ENCODE measurements around the gene SPATA3. TPM values are rescaled to one million over a fixed set of nuclear protein-coding genes. Genes with fewer than 3 reads are reported as not detected.

Gene SPATA3
- total RNA-seq, 4 donors from 2014 or later = not detected

- TF ChIP-seq POLR2AphosphoS5 (IDR thresholded peaks at IDR 0.05) (no peak), POLR2A (IDR thresholded peaks at IDR 0.05) (no peak), EP300 (IDR thresholded peaks at IDR 0.05; ENCODE audit: low read depth) (no peak)
- TF ChIP-seq, protein P1, sequence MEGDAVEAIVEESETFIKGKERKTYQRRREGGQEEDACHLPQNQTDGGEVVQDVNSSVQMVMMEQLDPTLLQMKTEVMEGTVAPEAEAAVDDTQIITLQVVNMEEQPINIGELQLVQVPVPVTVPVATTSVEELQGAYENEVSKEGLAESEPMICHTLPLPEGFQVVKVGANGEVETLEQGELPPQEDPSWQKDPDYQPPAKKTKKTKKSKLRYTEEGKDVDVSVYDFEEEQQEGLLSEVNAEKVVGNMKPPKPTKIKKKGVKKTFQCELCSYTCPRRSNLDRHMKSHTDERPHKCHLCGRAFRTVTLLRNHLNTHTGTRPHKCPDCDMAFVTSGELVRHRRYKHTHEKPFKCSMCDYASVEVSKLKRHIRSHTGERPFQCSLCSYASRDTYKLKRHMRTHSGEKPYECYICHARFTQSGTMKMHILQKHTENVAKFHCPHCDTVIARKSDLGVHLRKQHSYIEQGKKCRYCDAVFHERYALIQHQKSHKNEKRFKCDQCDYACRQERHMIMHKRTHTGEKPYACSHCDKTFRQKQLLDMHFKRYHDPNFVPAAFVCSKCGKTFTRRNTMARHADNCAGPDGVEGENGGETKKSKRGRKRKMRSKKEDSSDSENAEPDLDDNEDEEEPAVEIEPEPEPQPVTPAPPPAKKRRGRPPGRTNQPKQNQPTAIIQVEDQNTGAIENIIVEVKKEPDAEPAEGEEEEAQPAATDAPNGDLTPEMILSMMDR (IDR thresholded peaks at IDR 0.05) = no peak
- Histone ChIP-seq H3K36me3 (no peaks in the 10 kb centered on the region), H3K27ac (no peak overlapping the region), H3K27me3 (no peaks in the 10 kb centered on the region), H3K4me3 (no peak overlapping the region), H3K9me3 (no peaks in the 10 kb centered on the region), H3K4me1 (no peaks in the 10 kb centered on the region)
- DNase-seq = no peak
- 69% methylated on average over 6 of the region's 6 CpGs; no CpG with 5 or more reads in 1 of the 2 donors for WGBS, 2 donors (ENCODE audit: low coverage in 1 of 2)
- intact Hi-C loops (cut with DNase I; ENCODE audit: low total_unique reads) (no loop called here), in situ Hi-C loops (cut with MboI; ENCODE audit: low pct_ligation_motif_present in 1 of 4, low pct_unique_long_range_greater_than_20kb in 1 of 4, low sequenced_read_pairs in 3 of 4) (no loop called here)
Observed at GRCh38 chr2:230976671-230977171, 19.2 kb upstream of the SPATA3 start.

- H3K9me3 ChIP-seq = no peaks in the 10 kb centered on the region
- no peak for DNase-seq
- no peak overlapping the region for H3K27ac ChIP-seq
- in situ Hi-C loops (cut with MboI; ENCODE audit: low pct_ligation_motif_present in 1 of 4, low pct_unique_long_range_greater_than_20kb in 1 of 4, low sequenced_read_pairs in 3 of 4) (loop anchor here in 3 of 4 donors (10.0 kb wide), 2 partner anchors 76 to 156 kb away; no protein-coding TSS in a partner anchor), intact Hi-C loops (cut with DNase I; ENCODE audit: low total_unique reads) (no loop called here)
- no peaks in the 10 kb centered on the region for H3K4me1 ChIP-seq
- H3K36me3 ChIP-seq = no peaks in the 10 kb centered on the region
- TF ChIP-seq, protein P1 (IDR thresholded peaks at IDR 0.05) = no peak
- TF ChIP-seq POLR2AphosphoS5 (IDR thresholded peaks at IDR 0.05) (no peak), EP300 (IDR thresholded peaks at IDR 0.05; ENCODE audit: low read depth) (no peak), POLR2A (IDR thresholded peaks at IDR 0.05) (no peak)
- no peak overlapping the region for H3K4me3 ChIP-seq
- 55 to 66% methylated on average over 1 of the region's 1 CpG for WGBS, 2 donors (ENCODE audit: low coverage in 1 of 2)
- H3K27me3 ChIP-seq = no peaks in the 10 kb centered on the region
Observed at GRCh38 chr2:230980468-230980867, 15.5 kb upstream of the SPATA3 start.

- intact Hi-C loops (cut with DNase I; ENCODE audit: low total_unique reads) (no loop called here), in situ Hi-C loops (cut with MboI; ENCODE audit: low pct_ligation_motif_present in 1 of 4, low pct_unique_long_range_greater_than_20kb in 1 of 4, low sequenced_read_pairs in 3 of 4) (loop anchor here in 3 of 4 donors (10.0 kb wide), 2 partner anchors 77 to 157 kb away; no protein-coding TSS in a partner anchor)
- H3K4me1 ChIP-seq = peaks cover 0 to 2% (median under 1%) of the 10 kb centered on the region in 4 donors
- no peaks in the 10 kb centered on the region for H3K36me3 ChIP-seq
- no peak overlapping the region for H3K4me3 ChIP-seq
- TF ChIP-seq, protein P1 (IDR thresholded peaks at IDR 0.05) = no peak
- TF ChIP-seq EP300 (IDR thresholded peaks at IDR 0.05; ENCODE audit: low read depth) = no peak
- no peak for TF ChIP-seq POLR2A (IDR thresholded peaks at IDR 0.05)
- no peaks in the 10 kb centered on the region for H3K9me3 ChIP-seq
- no peak overlapping the region for H3K27ac ChIP-seq
- no peak for DNase-seq
- 67 to 89% methylated on average over 7 to 8 of the region's 8 CpGs for WGBS, 2 donors (ENCODE audit: low coverage in 1 of 2)
- peaks cover 4% of the 10 kb centered on the region for H3K27me3 ChIP-seq
Observed at GRCh38 chr2:230981704-230982103, 14.2 kb upstream of the SPATA3 start.

DNA sequence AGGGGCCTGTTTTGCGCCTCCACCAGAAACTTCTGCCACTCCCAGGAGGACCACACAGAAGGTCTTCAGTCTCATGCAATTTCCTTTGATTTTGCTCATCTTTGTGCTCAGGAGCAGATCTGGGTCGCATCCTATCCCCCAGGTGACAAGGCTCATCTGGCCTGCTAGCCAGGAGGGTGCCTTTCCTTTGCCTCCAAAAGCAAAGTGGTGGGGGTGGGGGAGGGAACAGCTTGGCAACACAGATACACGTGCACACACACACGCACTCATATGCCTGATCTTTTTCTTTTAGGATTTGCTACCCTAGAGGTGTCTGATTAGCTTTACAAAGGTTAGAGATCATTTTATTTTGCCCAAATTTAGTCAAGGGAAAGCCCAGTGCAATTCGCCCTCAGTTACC, 13.8 kb upstream of the SPATA3 start:
- no peaks in the 10 kb centered on the region for H3K36me3 ChIP-seq
- TF ChIP-seq POLR2AphosphoS5 (IDR thresholded peaks at IDR 0.05) (no peak), POLR2A (IDR thresholded peaks at IDR 0.05) (no peak)
- no peak for DNase-seq
- H3K4me3 ChIP-seq = no peak overlapping the region
- peaks cover 4% of the 10 kb centered on the region for H3K27me3 ChIP-seq
- no peak overlapping the region for H3K27ac ChIP-seq
- WGBS, 2 donors (ENCODE audit: low coverage in 1 of 2) = 90 to 100% methylated on average over 1 to 5 of the region's 5 CpGs
- intact Hi-C loops (cut with DNase I; ENCODE audit: low total_unique reads) (no loop called here), in situ Hi-C loops (cut with MboI; ENCODE audit: low pct_ligation_motif_present in 1 of 4, low pct_unique_long_range_greater_than_20kb in 1 of 4, low sequenced_read_pairs in 3 of 4) (loop anchor here in 3 of 4 donors (10.0 kb wide), 2 partner anchors 77 to 157 kb away; no protein-coding TSS in a partner anchor)
- no peaks in the 10 kb centered on the region for H3K9me3 ChIP-seq
- peaks cover 0 to 6% (median 5%) of the 10 kb centered on the region in 4 donors for H3K4me1 ChIP-seq
